H1 (cell line): ENCODE data around the gene C6orf120. TPM values are rescaled to one million over a fixed set of nuclear protein-coding genes. Genes with fewer than 3 reads are reported as not detected.

ENCODE experiments used
- BRCA1 ChIP-seq: IDR thresholded peaks from 2 replicates; pipeline ENCODE4 v1.6.1; 2012; ENCODE audit warnings: low read depth, low read length, improper control_type of control experiment
- CHD1 ChIP-seq: IDR thresholded peaks from 2 replicates; pipeline ENCODE4 v1.6.1; 2012; ENCODE audit warnings: low read depth, low read length, improper control_type of control experiment
- EGR1 ChIP-seq: IDR thresholded peaks from 2 replicates; pipeline ENCODE4 v1.6.1; 2011; ENCODE audit warnings: low read depth, low read length, borderline replicate concordance
- EP300 ChIP-seq, 2 experiments: IDR thresholded peaks; 1 replicate in 1 of 2; 2 replicates in 1 of 2; pipeline ENCODE4 v1.6.1; 2011 to 2012; ENCODE audit warnings: low read depth in 2 of 2, low read length in 2 of 2, mild to moderate bottlenecking in 2 of 2, borderline replicate concordance in 1 of 2, inconsistent platforms in 1 of 2, moderate library complexity in 1 of 2
- GABPA ChIP-seq: IDR thresholded peaks from 2 replicates; pipeline ENCODE4 v1.6.1; 2011; ENCODE audit warnings: mild to moderate bottlenecking, low read length, moderate library complexity, borderline replicate concordance; ENCODE audit not compliant: insufficient read depth
- KDM1A ChIP-seq: fragments of 200-600, 300-600 bp; sonication (generic); IDR thresholded peaks from 2 replicates; pipeline ENCODE4 v1.7.1; 2016; ENCODE audit warnings: mild to moderate bottlenecking, low read length, borderline replicate concordance
- NANOG ChIP-seq: IDR thresholded peaks from 2 replicates; pipeline ENCODE4 v1.6.1; 2011; ENCODE audit warnings: low read length, low read depth, mild to moderate bottlenecking, inconsistent platforms; ENCODE audit not compliant: insufficient read depth, poor library complexity, severe bottlenecking
- PHF8 ChIP-seq: fragments of 200-600 bp; sonication (generic); conservative IDR thresholded peaks from 2 replicates; pipeline ENCODE4 v1.7.1; 2012; ENCODE audit warnings: low read depth, mild to moderate bottlenecking, inconsistent platforms, low read length, moderate library complexity
- RFX5 ChIP-seq: IDR thresholded peaks from 2 replicates; pipeline ENCODE4 v1.6.1; 2011; ENCODE audit warnings: low read depth, low read length, improper control_type of control experiment, borderline replicate concordance
- SIN3A ChIP-seq, 2 experiments: IDR thresholded peaks in 1 of 2; conservative IDR thresholded peaks in 1 of 2; 2 replicates each; pipeline ENCODE4 v1.6.1; 2011 to 2012; ENCODE audit warnings: low read length in 2 of 2, improper control_type of control experiment in 1 of 2, low read depth in 1 of 2, mild to moderate bottlenecking in 1 of 2
- SUZ12 ChIP-seq: fragments of 200-600 bp; sonication (generic); IDR thresholded peaks from 2 replicates; pipeline ENCODE4 v1.6.1; 2012; ENCODE audit warnings: mild to moderate bottlenecking, inconsistent platforms, low read length, moderate library complexity, mixed read lengths
- TAF1 ChIP-seq: IDR thresholded peaks from 2 replicates; pipeline ENCODE4 v1.6.1; 2011; ENCODE audit warnings: mild to moderate bottlenecking, low read depth, low read length
- TAF7 ChIP-seq: optimal IDR thresholded peaks from 2 replicates; pipeline ENCODE3; 2011; ENCODE audit warnings: low read depth, mild to moderate bottlenecking, inconsistent platforms, low read length, moderate library complexity, borderline replicate concordance
- YY1 ChIP-seq: IDR thresholded peaks from 2 replicates; pipeline ENCODE4 v1.6.1; 2011; ENCODE audit warnings: low read depth, mild to moderate bottlenecking, low read length
- polyA plus RNA-seq, 7 experiments: library from polyadenylated mRNA; depleted of rRNA in 3 of 7; stranded (reverse) in 5 of 7; unstranded in 2 of 7; fragments of >200 nt in 5 of 7; fragments of 200-250 nt in 2 of 7; gene quantifications; 1 replicate in 5 of 7; 2 replicates in 1 of 7; 4 replicates in 1 of 7; pipeline versions ENCODE4 v1.2.1 to v1.2.3, GENCODE V29; 2011 to 2013; ENCODE audit warnings: missing spikeins in 2 of 7, mixed read lengths in 2 of 7
- total RNA-seq: library from RNA; stranded (reverse); fragmentation: NEBNext Ultra II Directional; extraction: Animal tissue kit (Norgen Biotek cat#: 25700); gene quantifications from 2 replicates; pipeline ENCODE4 v1.2.1, GENCODE V29; 2021
- TF ChIP-seq, protein P1 (sequence below): IDR thresholded peaks from 2 replicates; pipeline ENCODE4 v1.6.1; 2011; ENCODE audit warnings: low read length, improper control_type of control experiment
- TF ChIP-seq, protein P2 (sequence below): IDR thresholded peaks from 2 replicates; pipeline ENCODE4 v1.6.1; 2012; ENCODE audit warnings: low read length, inconsistent platforms
- TF ChIP-seq, protein P3 (sequence below): IDR thresholded peaks from 2 replicates; pipeline ENCODE4 v1.6.1; 2012; ENCODE audit warnings: inconsistent platforms

C6orf120 gene
- total and polyA plus RNA-seq, 2 of the 8 experiments (the other 6 are each of a cell fraction or from before 2014, with no cell fraction given): 16.2 to 30.6 TPM

DNA sequence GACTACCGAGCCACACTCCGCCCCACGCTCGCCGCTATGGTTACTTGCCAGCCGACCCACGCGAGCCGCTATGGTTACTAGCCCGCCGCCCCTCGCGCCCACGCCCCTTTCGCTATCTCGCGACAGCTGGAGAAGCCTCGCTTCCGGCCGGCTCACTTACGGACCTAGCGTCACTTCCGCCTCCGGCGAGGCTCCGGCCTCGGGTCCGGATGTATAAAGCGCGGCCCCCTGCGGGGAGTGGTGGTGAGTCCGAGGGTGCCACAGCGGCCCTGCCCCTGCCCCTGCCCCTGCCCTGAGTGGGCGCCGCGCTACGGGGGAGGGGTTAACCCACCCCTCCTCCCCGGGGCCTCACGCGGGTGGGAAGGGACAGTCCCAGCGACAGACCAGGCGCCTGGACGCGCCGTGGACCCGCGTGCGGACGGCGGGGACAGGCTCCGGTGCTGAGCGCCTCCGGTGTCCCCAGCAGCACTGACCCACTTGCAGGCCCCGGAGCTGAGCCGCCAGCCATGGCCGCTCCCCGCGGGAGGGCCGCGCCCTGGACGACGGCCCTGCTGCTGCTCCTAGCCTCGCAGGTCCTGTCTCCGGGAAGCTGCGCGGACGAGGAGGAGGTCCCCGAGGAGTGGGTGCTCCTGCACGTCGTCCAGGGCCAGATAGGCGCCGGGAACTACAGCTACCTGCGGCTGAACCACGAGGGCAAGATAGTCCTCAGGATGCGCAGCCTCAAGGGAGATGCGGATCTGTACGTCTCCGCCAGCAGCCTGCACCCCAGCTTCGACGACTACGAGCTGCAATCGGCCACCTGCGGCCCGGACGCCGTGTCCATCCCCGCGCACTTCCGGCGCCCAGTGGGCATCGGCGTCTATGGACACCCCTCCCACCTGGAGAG lies at the start of gene C6orf120, which contains the start of gene WDR27 (continued):
- TF ChIP-seq NANOG (no peak), GABPA (peak; percentile 86; the same call in 1 of the 2 replicates), EP300 (IDR thresholded peaks at IDR 0.05; ENCODE audit: borderline replicate concordance in 1 of 2, low read depth in 2 of 2, low read length in 2 of 2) (no peak), TAF1 (peak; percentile 74; the same call in 1 of the 2 replicates), KDM1A (no peak), YY1 (peak; percentile 42; the same call in 1 of the 2 replicates), SIN3A (conservative IDR thresholded peaks at IDR 0.05 in 1 of 2, IDR thresholded peaks at IDR 0.05 in 1 of 2; ENCODE audit: low read depth in 1 of 2, low read length in 2 of 2) (peak in 1 of 2 experiments; percentile 40; a peak in 2 of 4 replicates), TAF7 (peak; percentile 33), BRCA1 (peak; percentile 85), RFX5 (no peak), PHF8 (peak; percentile 89), EGR1 (peak; percentile 43; the same call in 1 of the 2 replicates), CHD1 (no peak), SUZ12 (no peak)
- TF ChIP-seq, protein P1, sequence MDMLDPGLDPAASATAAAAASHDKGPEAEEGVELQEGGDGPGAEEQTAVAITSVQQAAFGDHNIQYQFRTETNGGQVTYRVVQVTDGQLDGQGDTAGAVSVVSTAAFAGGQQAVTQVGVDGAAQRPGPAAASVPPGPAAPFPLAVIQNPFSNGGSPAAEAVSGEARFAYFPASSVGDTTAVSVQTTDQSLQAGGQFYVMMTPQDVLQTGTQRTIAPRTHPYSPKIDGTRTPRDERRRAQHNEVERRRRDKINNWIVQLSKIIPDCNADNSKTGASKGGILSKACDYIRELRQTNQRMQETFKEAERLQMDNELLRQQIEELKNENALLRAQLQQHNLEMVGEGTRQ: no peak
- TF ChIP-seq, protein P2, sequence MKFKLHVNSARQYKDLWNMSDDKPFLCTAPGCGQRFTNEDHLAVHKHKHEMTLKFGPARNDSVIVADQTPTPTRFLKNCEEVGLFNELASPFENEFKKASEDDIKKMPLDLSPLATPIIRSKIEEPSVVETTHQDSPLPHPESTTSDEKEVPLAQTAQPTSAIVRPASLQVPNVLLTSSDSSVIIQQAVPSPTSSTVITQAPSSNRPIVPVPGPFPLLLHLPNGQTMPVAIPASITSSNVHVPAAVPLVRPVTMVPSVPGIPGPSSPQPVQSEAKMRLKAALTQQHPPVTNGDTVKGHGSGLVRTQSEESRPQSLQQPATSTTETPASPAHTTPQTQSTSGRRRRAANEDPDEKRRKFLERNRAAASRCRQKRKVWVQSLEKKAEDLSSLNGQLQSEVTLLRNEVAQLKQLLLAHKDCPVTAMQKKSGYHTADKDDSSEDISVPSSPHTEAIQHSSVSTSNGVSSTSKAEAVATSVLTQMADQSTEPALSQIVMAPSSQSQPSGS: peak; percentile 18; the same call in 1 of the 2 replicates
- TF ChIP-seq, protein P3, sequence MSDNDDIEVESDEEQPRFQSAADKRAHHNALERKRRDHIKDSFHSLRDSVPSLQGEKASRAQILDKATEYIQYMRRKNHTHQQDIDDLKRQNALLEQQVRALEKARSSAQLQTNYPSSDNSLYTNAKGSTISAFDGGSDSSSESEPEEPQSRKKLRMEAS: peak; percentile 74
